ENCODE results near the gene LCN15. TPM values are rescaled to one million over a fixed set of nuclear protein-coding genes. Genes with fewer than 3 reads are reported as not detected.

The LCN15 gene
- total RNA-seq, 1 experiment from 2014 or later = not detected

GRCh38 chr9:136726631-136727191 lies 37.6 kb downstream of the LCN15 start:
- no peak overlapping the region for H3K27ac ChIP-seq (ENCODE audit: insufficient read length, low read depth, low read length)
- TF ChIP-seq, protein P1, sequence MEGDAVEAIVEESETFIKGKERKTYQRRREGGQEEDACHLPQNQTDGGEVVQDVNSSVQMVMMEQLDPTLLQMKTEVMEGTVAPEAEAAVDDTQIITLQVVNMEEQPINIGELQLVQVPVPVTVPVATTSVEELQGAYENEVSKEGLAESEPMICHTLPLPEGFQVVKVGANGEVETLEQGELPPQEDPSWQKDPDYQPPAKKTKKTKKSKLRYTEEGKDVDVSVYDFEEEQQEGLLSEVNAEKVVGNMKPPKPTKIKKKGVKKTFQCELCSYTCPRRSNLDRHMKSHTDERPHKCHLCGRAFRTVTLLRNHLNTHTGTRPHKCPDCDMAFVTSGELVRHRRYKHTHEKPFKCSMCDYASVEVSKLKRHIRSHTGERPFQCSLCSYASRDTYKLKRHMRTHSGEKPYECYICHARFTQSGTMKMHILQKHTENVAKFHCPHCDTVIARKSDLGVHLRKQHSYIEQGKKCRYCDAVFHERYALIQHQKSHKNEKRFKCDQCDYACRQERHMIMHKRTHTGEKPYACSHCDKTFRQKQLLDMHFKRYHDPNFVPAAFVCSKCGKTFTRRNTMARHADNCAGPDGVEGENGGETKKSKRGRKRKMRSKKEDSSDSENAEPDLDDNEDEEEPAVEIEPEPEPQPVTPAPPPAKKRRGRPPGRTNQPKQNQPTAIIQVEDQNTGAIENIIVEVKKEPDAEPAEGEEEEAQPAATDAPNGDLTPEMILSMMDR (conservative IDR thresholded peaks at IDR 0.05) = peak; percentile 53; the same call in 2 of the 3 replicates
- no peak overlapping the region for H2BK5ac ChIP-seq (ENCODE audit: insufficient read length, low read length)
- H3K14ac ChIP-seq (ENCODE audit: insufficient read depth, low read length) = no peak overlapping the region
- no peak overlapping the region for H2BK120ac ChIP-seq (ENCODE audit: low read depth, low read length, poor library complexity, severe bottlenecking)
- H2BK15ac ChIP-seq (ENCODE audit: low read depth, low read length) = no peak overlapping the region
- no peak overlapping the region for H2AFZ ChIP-seq (ENCODE audit: low read length)
- WGBS (ENCODE audit: extremely low coverage, insufficient read length, low lambda C conversion rate) = no CpG with 5 or more reads among the region's 18 CpGs
- H3K79me2 ChIP-seq (ENCODE audit: insufficient read depth, low read length) = peaks cover 11% of the 10 kb centered on the region; the same call in 1 of the 2 replicates
- Mint-ChIP-seq H3K27me3 (ENCODE audit: low read depth) (peaks cover 11% of the 10 kb centered on the region), H3K4me3 (peak overlapping the region; percentile 94 to 96), H3K36me3 (ENCODE audit: insufficient read depth in 1 of 3, low read depth in 3 of 3) (peaks cover 28 to 41% (median 37%) of the 10 kb centered on the region in 3 experiments), H3K9me3 (no peaks in the 10 kb centered on the region; a peak in 1 of 5 replicates), H3K4me1 (peaks cover 10 to 17% of the 10 kb centered on the region in 2 experiments), H3K27ac (peak overlapping the region; percentile 87 to 96 (median 96); a peak in 5 of 7 replicates)
- H3K27me3 ChIP-seq (ENCODE audit: insufficient read depth, low read length) = no peaks in the 10 kb centered on the region
- peaks cover 10% of the 10 kb centered on the region for H3K23me2 ChIP-seq (ENCODE audit: insufficient read length, low read depth, low read length, poor library complexity, severe bottlenecking)
- H3K23ac ChIP-seq (ENCODE audit: insufficient read length, low read depth, low read length) = no peak overlapping the region
- peak overlapping the region; percentile 18 for H3K9ac ChIP-seq (ENCODE audit: extremely low read depth, insufficient read length, low read length)
- H3K79me1 ChIP-seq (ENCODE audit: insufficient read depth, low read depth, low read length, poor library complexity, severe bottlenecking) = peaks cover 6% of the 10 kb centered on the region
- no peaks in the 10 kb centered on the region for H3K9me3 ChIP-seq (ENCODE audit: control insufficient read depth, low read depth, low read length)
- no peak overlapping the region for H4K8ac ChIP-seq (replicated peaks; ENCODE audit: insufficient read length, low read depth, low read length)
- H4K20me1 ChIP-seq (ENCODE audit: control insufficient read depth, insufficient read depth, insufficient read length) = no peaks in the 10 kb centered on the region
- H4K91ac ChIP-seq (ENCODE audit: insufficient read length, low read depth, low read length) = no peak overlapping the region
- no peak overlapping the region for H3K4ac ChIP-seq (ENCODE audit: low read depth, low read length)
- no peak overlapping the region for H3K56ac ChIP-seq (ENCODE audit: insufficient read length, low read depth, low read length)
- no peak overlapping the region for H3K18ac ChIP-seq (ENCODE audit: insufficient read length, low read depth, low read length)
- no peaks in the 10 kb centered on the region for H3K4me1 ChIP-seq (ENCODE audit: insufficient read depth, low read length)
- no peak overlapping the region for H4K5ac ChIP-seq (ENCODE audit: insufficient read length, low read depth, low read length)
- no peak overlapping the region for H2BK12ac ChIP-seq (ENCODE audit: insufficient read length, low read depth, low read length)
- DNase-seq = no peak
- H2AK5ac ChIP-seq (ENCODE audit: insufficient read length, low read length) = no peak overlapping the region
- no peak overlapping the region for H2BK20ac ChIP-seq (ENCODE audit: low read depth, low read length, poor library complexity, severe bottlenecking)
- H3T11ph ChIP-seq (ENCODE audit: low read length) = no peak overlapping the region
- H3K4me2 ChIP-seq (ENCODE audit: insufficient read depth, insufficient read length, low read length) = peak overlapping the region; percentile 93
